Esophagus muscularis mucosa (tissue), 4 donors: Measurements from ENCODE around the gene BSND. TPM values are rescaled to one million over a fixed set of nuclear protein-coding genes. Genes with fewer than 3 reads are reported as not detected.

Source experiments
- DNase-seq: peaks from one replicate; pipeline ENCODE4 v3.0.0-alpha.2; 2017; ENCODE audit errors: extremely low spot score
- H3K27ac ChIP-seq, 4 donors: fragments of 200-600 bp; sonication (generic); replicated peaks in 1 of 4; 1 replicate in 3 of 4; 2 replicates in 1 of 4; pipeline ENCODE4 v1.5.1; 2016 to 2019; ENCODE audit warnings: mild to moderate bottlenecking in 1 of 4
- H3K27me3 ChIP-seq, 4 donors: fragments of 200-600 bp; sonication (generic); one replicate each; pipeline versions ENCODE4 v1.5.1 to v1.6.0; 2016 to 2019
- H3K36me3 ChIP-seq, 4 donors: fragments of 200-600 bp; sonication (generic); one replicate each; pipeline ENCODE4 v1.5.1; 2016 to 2019
- H3K4me1 ChIP-seq, 4 donors: fragments of 200-600 bp; sonication (generic); one replicate each; pipeline ENCODE4 v1.5.1; 2016 to 2019
- H3K4me3 ChIP-seq, 4 donors: fragments of 200-600 bp; sonication (generic); 1 replicate in 2 of 4; 2 replicates in 2 of 4; pipeline ENCODE4 v1.5.1; 2016 to 2019; ENCODE audit warnings: mild to moderate bottlenecking in 4 of 4, moderate library complexity in 1 of 4
- H3K9me3 ChIP-seq, 4 donors: fragments of 200-600 bp; sonication (generic); 1 replicate in 3 of 4; 2 replicates in 1 of 4; pipeline ENCODE4 v1.5.1; 2016 to 2019
- EP300 ChIP-seq: sonication (generic); formaldehyde crosslinking; IDR thresholded peaks from one replicate; pipeline ENCODE4 v1.6.1; 2017; ENCODE audit warnings: antibody characterized with exemption
- POLR2A ChIP-seq: fragments of 450-650 bp; IDR thresholded peaks from one replicate; pipeline ENCODE4 v1.6.1; 2017; ENCODE audit warnings: antibody characterized with exemption, moderate library complexity, mild to moderate bottlenecking, low read depth
- POLR2AphosphoS5 ChIP-seq, 2 donors: sonication (generic); formaldehyde crosslinking; IDR thresholded peaks; one replicate each; pipeline ENCODE4 v1.6.1; 2017; ENCODE audit warnings: antibody characterized with exemption in 2 of 2
- WGBS: methylation state at CpG from one replicate; pipeline ENCODE4 v1.1.5; 2018; 5-methylcytosine and 5-hydroxymethylcytosine counted together
- intact Hi-C: fragments of 100-400 bp; cut with DNase I; formaldehyde crosslinking; loops from one replicate; pipeline ENCODE4 v1.15.1; 2023
- total RNA-seq, 4 donors: library from RNA; depleted of rRNA; stranded (reverse); fragments of >200 nt; gene quantifications; one replicate each; pipeline versions ENCODE4 v1.1.0 to v1.2.1, GENCODE V29; 2016
- TF ChIP-seq, protein P1 (sequence below), 3 experiments: fragments of 200-600 bp in 2 of 3; fragments of 450-650 bp in 1 of 3; sonication (generic) in 2 of 3; IDR thresholded peaks; one replicate each; pipeline ENCODE4 v1.5.1; 2017 to 2019; ENCODE audit warnings: antibody characterized with exemption in 3 of 3, mild to moderate bottlenecking in 2 of 3, moderate library complexity in 1 of 3

Gene BSND
- total RNA-seq, 4 donors from 2014 or later = not detected

DNA sequence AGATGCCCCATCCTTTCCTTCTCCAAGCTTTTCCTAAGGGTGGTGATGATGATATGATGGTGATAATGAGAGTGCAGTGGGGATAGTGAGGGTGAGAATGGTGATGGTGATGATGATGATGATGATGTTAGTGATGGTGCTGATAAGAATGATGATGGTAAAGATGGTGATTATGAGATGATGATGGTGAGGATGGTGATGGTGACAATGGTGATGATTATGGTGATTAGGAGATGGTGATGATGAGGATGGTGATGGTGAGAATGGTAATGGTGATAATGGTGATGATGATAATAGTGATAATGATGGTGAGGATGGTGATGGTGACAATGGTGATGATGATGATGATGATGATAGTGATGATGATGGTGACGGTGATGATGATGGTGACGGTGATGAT is 4.0 kb downstream of the BSND start:
- no peaks in the 10 kb centered on the region for H3K4me1 ChIP-seq
- H3K27me3 ChIP-seq = peaks cover 0 to 31% (median 4%) of the 10 kb centered on the region in 4 donors
- WGBS = 45% methylated on average over 2 of the region's 2 CpGs
- H3K36me3 ChIP-seq = no peaks in the 10 kb centered on the region
- no peak overlapping the region for H3K27ac ChIP-seq
- intact Hi-C loops = no loop called here
- H3K4me3 ChIP-seq = no peak overlapping the region
- TF ChIP-seq POLR2AphosphoS5 (IDR thresholded peaks at IDR 0.05) (no peak), POLR2A (no peak), EP300 (no peak)
- TF ChIP-seq, protein P1, sequence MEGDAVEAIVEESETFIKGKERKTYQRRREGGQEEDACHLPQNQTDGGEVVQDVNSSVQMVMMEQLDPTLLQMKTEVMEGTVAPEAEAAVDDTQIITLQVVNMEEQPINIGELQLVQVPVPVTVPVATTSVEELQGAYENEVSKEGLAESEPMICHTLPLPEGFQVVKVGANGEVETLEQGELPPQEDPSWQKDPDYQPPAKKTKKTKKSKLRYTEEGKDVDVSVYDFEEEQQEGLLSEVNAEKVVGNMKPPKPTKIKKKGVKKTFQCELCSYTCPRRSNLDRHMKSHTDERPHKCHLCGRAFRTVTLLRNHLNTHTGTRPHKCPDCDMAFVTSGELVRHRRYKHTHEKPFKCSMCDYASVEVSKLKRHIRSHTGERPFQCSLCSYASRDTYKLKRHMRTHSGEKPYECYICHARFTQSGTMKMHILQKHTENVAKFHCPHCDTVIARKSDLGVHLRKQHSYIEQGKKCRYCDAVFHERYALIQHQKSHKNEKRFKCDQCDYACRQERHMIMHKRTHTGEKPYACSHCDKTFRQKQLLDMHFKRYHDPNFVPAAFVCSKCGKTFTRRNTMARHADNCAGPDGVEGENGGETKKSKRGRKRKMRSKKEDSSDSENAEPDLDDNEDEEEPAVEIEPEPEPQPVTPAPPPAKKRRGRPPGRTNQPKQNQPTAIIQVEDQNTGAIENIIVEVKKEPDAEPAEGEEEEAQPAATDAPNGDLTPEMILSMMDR (IDR thresholded peaks at IDR 0.05) = no peak
- no peak for DNase-seq
- no peaks in the 10 kb centered on the region for H3K9me3 ChIP-seq

DNA sequence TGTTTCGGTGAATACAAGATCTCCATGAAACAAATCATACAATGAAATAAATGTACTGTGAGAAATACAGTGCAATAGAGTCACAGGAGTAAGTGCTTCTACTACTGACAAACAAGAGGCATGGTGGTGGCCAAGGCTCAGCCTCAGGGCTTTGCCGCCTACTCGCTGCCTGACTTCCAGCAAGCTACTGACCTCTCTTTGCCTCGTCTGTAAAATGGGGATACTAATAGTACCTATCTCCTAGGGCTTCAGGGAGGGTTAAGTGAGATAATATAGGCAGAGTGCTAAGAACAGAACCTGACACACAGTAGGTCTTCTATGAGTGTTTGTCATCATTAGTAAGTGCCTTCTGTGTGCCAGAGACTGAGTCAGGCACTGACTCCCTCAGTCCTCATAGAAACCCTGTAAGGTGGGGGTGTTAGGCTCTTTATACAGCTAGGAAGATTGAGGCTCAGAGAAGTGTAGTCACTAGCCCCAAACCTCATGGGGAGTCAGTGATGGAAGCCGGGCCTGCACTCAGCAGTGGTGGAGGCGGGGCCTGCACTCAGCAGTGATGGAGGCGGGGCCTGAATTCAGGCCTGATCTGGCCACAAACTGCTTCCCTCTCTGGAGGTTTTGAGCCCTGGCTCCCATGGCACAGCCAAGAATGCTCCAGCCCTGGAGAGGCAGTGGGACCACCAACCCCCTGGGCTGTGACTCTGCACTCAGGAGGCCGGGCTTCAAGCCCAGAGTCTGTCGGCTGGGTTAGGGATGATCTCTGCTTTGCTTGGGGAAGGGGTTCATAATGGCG is 6.8 kb downstream of the BSND start:
- intact Hi-C loops = no loop called here
- no peak for DNase-seq
- no peaks in the 10 kb centered on the region for H3K4me1 ChIP-seq
- TF ChIP-seq, protein P1 (IDR thresholded peaks at IDR 0.05) = no peak
- TF ChIP-seq POLR2AphosphoS5 (IDR thresholded peaks at IDR 0.05) (no peak), POLR2A (no peak), EP300 (no peak)
- WGBS = 88% methylated on average over 7 of the region's 10 CpGs
- H3K9me3 ChIP-seq = peaks cover 0 to 8% (median 0%) of the 10 kb centered on the region in 4 donors
- peaks cover 0 to 5% (median 0%) of the 10 kb centered on the region in 4 donors for H3K27me3 ChIP-seq
- no peaks in the 10 kb centered on the region for H3K36me3 ChIP-seq
- no peak overlapping the region for H3K4me3 ChIP-seq
- no peak overlapping the region for H3K27ac ChIP-seq

DNA sequence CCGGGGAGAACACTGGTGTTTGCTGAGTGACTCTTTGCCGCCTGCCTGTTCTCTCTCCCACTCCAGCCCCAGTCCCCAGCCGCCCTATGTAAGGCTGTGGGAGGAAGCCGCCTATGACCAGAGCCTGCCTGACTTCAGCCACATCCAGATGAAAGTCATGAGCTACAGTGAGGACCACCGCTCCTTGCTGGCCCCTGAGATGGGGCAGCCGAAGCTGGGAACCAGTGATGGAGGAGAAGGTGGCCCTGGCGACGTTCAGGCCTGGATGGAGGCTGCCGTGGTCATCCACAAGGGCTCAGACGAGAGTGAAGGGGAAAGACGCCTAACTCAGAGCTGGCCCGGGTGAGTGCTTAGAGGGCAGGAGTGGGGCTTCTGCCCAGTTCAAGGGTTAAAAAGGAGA is 8.2 kb downstream of the BSND start:
- 96% methylated on average over 9 of the region's 12 CpGs for WGBS
- intact Hi-C loops = no loop called here
- no peak for DNase-seq
- no peak overlapping the region for H3K4me3 ChIP-seq
- no peak overlapping the region for H3K27ac ChIP-seq
- no peaks in the 10 kb centered on the region for H3K36me3 ChIP-seq
- no peaks in the 10 kb centered on the region for H3K27me3 ChIP-seq
- no peak for TF ChIP-seq EP300
- no peak for TF ChIP-seq POLR2A
- no peak for TF ChIP-seq POLR2AphosphoS5 (IDR thresholded peaks at IDR 0.05)
- TF ChIP-seq, protein P1 (IDR thresholded peaks at IDR 0.05) = no peak
- H3K4me1 ChIP-seq = no peaks in the 10 kb centered on the region
- H3K9me3 ChIP-seq = peaks cover 0 to 8% (median 0%) of the 10 kb centered on the region in 4 donors

DNA sequence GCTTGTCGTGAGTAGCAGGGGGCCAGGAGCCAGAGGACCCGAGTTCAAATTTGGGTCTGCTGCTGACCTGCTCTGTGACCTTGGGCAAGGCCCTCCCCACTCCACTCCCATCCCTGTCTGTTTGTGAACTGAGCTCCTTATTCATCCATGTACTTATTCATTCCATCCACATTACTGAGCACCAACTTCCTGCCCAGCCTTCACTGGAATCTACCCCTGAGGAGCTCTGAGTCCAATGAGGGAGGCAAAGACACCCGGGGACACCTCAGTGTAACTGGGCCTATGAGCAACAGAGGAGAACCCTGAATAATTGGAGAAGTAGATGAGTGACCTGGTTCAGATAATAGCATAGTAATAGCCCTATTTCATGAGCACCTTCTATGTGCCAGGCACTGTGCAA is 8.9 kb downstream of the BSND start:
- Histone ChIP-seq H3K4me1 (no peaks in the 10 kb centered on the region), H3K27me3 (no peaks in the 10 kb centered on the region), H3K9me3 (peaks cover 0 to 8% (median 0%) of the 10 kb centered on the region in 4 donors), H3K27ac (no peak overlapping the region), H3K4me3 (no peak overlapping the region), H3K36me3 (no peaks in the 10 kb centered on the region)
- 90% methylated on average over 3 of the region's 3 CpGs for WGBS
- no peak for DNase-seq
- intact Hi-C loops = no loop called here
- TF ChIP-seq EP300 (no peak), POLR2A (no peak)
- TF ChIP-seq, protein P1 (IDR thresholded peaks at IDR 0.05) = no peak
